Uterus (tissue), 4 donors: ENCODE results near the gene NAP1L4. TPM values are rescaled to one million over a fixed set of nuclear protein-coding genes. Genes with fewer than 3 reads are reported as not detected.

Experiments used
- DNase-seq, 2 donors: peaks; one replicate each; pipeline ENCODE4 v3.0.0-alpha.2; 2019 to 2020
- H3K27ac ChIP-seq, 2 donors: fragments of 200-600 bp; sonication (generic); 1 replicate in 1 of 2; 2 replicates in 1 of 2; pipeline ENCODE4 v1.5.1; 2016 to 2018
- H3K27me3 ChIP-seq, 2 donors: fragments of 200-600 bp; sonication (generic); one replicate each; pipeline ENCODE4 v1.5.1; 2018 to 2019; ENCODE audit warnings: control low read depth in 1 of 2
- H3K36me3 ChIP-seq, 2 donors: fragments of 200-600 bp; sonication (generic); one replicate each; pipeline ENCODE4 v1.5.1; 2019; ENCODE audit warnings: control low read depth in 1 of 2
- H3K4me1 ChIP-seq, 2 donors: fragments of 200-600 bp; sonication (generic); one replicate each; pipeline ENCODE4 v1.5.1; 2018 to 2019; ENCODE audit warnings: control low read depth in 1 of 2
- H3K4me3 ChIP-seq, 2 donors: fragments of 200-600 bp; sonication (generic); 1 replicate in 1 of 2; 2 replicates in 1 of 2; pipeline ENCODE4 v1.5.1; 2018 to 2019; ENCODE audit warnings: mild to moderate bottlenecking in 1 of 2
- H3K9me3 ChIP-seq, 2 donors: fragments of 200-600 bp; sonication (generic); one replicate each; pipeline ENCODE4 v1.5.1; 2019; ENCODE audit warnings: control low read depth in 1 of 2
- CTCF ChIP-seq, 4 experiments: fragments of 200-600 bp in 2 of 4; fragments of 450-650 bp in 2 of 4; sonication (generic) in 2 of 4; IDR thresholded peaks; one replicate each; pipeline ENCODE4 v1.5.1; 2016 to 2019; ENCODE audit warnings: antibody characterized with exemption in 4 of 4, mild to moderate bottlenecking in 2 of 4, moderate library complexity in 1 of 4
- POLR2A ChIP-seq, 2 donors: fragments of 450-650 bp; IDR thresholded peaks; one replicate each; pipeline ENCODE4 v1.6.1; 2016; ENCODE audit warnings: antibody characterized with exemption in 2 of 2, mild to moderate bottlenecking in 1 of 2, moderate library complexity in 1 of 2
- intact Hi-C: fragments of 100-400 bp; cut with DNase I; formaldehyde crosslinking; loops from one replicate; pipeline ENCODE4 v1.15.1; 2023; ENCODE audit warnings: low total_unique reads
- total RNA-seq, 4 donors: library from RNA; depleted of rRNA in 3 of 4; stranded (reverse); fragments of >200 nt in 3 of 4; gene quantifications; one replicate each; pipeline versions ENCODE4 v1.1.0 to v1.2.4, GENCODE V29; 2014 to 2023
- donor health status: DM: yes; HTN: yes; CAD: no.

Gene NAP1L4
- total RNA-seq, 4 donors from 2014 or later: 96.1 to 183 (median 129) TPM

DNA sequence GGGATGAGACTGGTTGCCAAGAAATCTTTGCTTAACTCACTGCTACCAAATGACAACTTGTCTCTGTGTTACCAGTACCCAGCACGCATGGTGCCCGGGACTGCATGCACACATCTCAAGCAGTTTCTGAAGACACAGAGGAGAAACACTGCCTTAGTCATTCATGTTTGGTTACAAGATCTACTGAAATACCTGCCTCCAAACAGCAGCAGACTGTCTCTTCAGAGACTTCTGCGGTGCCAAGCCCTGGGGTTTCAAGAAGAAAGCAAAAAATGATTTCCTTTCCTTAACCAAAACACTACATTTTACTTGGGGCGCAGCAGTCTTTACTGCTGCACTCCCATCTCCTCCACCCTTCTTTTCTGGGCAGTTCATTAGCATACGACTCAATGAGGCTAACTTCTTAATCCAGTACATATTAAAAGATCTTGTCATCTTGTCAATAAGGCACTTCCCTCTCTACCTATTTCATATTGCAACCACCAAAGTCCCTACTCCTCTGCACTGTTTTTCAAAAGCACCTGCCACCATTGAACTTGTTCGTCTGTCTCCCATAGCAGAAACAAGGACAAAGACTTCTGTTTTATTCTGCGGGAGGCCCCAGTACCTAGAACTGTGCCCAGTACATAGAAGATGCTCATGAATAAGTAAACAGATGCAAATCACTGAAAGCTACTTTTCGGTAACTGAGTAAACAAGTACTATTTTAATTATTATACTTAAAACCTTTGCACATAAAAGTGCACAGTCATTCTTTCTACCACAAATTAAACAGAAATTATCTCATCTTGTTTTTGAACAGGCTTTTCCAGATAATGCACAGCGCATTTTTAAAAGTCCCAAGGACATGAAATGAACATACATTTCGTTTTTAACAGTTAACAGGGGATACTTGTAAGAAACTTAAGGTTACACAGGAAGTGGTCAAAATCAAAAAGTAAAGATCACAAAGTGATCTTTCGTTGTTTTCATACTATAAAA, 4.0 kb downstream of the NAP1L4 start:
- peaks cover 4 to 19% of the 10 kb centered on the region in 2 donors for H3K4me1 ChIP-seq
- intact Hi-C loops: no loop called here
- no peaks in the 10 kb centered on the region for H3K27me3 ChIP-seq
- H3K27ac ChIP-seq: no peak overlapping the region
- H3K4me3 ChIP-seq: no peak overlapping the region
- no peak for TF ChIP-seq CTCF (IDR thresholded peaks at IDR 0.05)
- no peak for TF ChIP-seq POLR2A (IDR thresholded peaks at IDR 0.05)
- DNase-seq: no peak
- no peaks in the 10 kb centered on the region for H3K9me3 ChIP-seq
- no peaks in the 10 kb centered on the region for H3K36me3 ChIP-seq

GRCh38 chr11:2983908-2984307, 8.2 kb downstream of the NAP1L4 start:
- no peak overlapping the region for H3K27ac ChIP-seq
- no peak for DNase-seq

GRCh38 chr11:2982214-2982613, 9.9 kb downstream of the NAP1L4 start:
- H3K4me3 ChIP-seq: no peak overlapping the region
- no peak overlapping the region for H3K27ac ChIP-seq
- peaks cover 0 to 4% of the 10 kb centered on the region in 2 donors for H3K4me1 ChIP-seq
- DNase-seq: no peak
- H3K27me3 ChIP-seq: no peaks in the 10 kb centered on the region
- no peaks in the 10 kb centered on the region for H3K9me3 ChIP-seq
- no peaks in the 10 kb centered on the region for H3K36me3 ChIP-seq
- no peak for TF ChIP-seq CTCF (IDR thresholded peaks at IDR 0.05)
- no peak for TF ChIP-seq POLR2A (IDR thresholded peaks at IDR 0.05)
- intact Hi-C loops: no loop called here

More at GRCh38 chr11:2983908-2984307, 8.2 kb downstream of the NAP1L4 start:
- no peaks in the 10 kb centered on the region for H3K36me3 ChIP-seq
- no peaks in the 10 kb centered on the region for H3K9me3 ChIP-seq
- TF ChIP-seq POLR2A (IDR thresholded peaks at IDR 0.05) (no peak), CTCF (IDR thresholded peaks at IDR 0.05) (no peak)
- H3K27me3 ChIP-seq: no peaks in the 10 kb centered on the region
- H3K4me1 ChIP-seq: peaks cover 2 to 5% of the 10 kb centered on the region in 2 donors
- no peak overlapping the region for H3K4me3 ChIP-seq
- intact Hi-C loops: no loop called here

DNA sequence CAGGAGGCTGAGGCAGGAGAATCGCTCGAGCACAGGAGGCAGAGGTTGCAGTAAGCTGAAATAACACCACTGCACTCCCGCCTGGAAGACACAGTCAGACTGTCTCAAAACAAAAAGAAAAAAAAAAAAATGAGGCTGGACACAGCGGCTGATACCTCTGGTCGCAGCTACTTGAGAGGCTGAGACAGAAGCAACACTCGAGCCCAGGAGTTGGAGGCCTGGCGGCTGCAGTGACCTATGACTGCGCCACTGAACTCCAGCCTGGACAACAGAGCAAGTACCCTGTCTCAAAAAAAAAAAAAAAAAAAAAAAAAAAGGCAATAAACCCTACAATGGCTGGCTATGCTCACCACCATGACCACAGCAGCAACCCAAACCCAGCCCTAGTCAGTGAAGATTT, 11.0 kb downstream of the NAP1L4 start:
- H3K27me3 ChIP-seq: no peaks in the 10 kb centered on the region

More for the DNA sequence above, 11.0 kb downstream of the NAP1L4 start:
- no peak overlapping the region for H3K27ac ChIP-seq
- H3K36me3 ChIP-seq: no peaks in the 10 kb centered on the region
- H3K4me3 ChIP-seq: no peak overlapping the region
- TF ChIP-seq CTCF (IDR thresholded peaks at IDR 0.05) (no peak), POLR2A (IDR thresholded peaks at IDR 0.05) (no peak)
- intact Hi-C loops: no loop called here
- peaks cover 0 to 4% of the 10 kb centered on the region in 2 donors for H3K4me1 ChIP-seq
- DNase-seq: no peak
- no peaks in the 10 kb centered on the region for H3K9me3 ChIP-seq
